A549 (cell line): Measurements from ENCODE around the gene UQCC2.

Experiments used
- EP300 ChIP-seq, 2 experiments: fragments of >200 bp; sonication (Bioruptor Twin); formaldehyde crosslinking; IDR thresholded peaks; 2 replicates in 1 of 2; 3 replicates in 1 of 2; pipeline ENCODE4 v1.6.1; 2016 to 2017
- HDAC2 ChIP-seq: fragments of 200-600 bp; sonication (generic); IDR thresholded peaks from 2 replicates; pipeline ENCODE4 v1.6.1; 2016
- JUN ChIP-seq, 2 experiments: fragments of >200 bp; sonication (Bioruptor Twin); formaldehyde crosslinking; IDR thresholded peaks; 2 replicates in 1 of 2; 3 replicates in 1 of 2; pipeline ENCODE4 v1.6.1; 2016 to 2017
- MAZ ChIP-seq: fragments of 150-350 bp; IDR thresholded peaks from 2 replicates; pipeline ENCODE4 v1.6.1; 2014; ENCODE audit warnings: antibody characterized with exemption, low read depth, low read length, borderline replicate concordance
- NPAS2 ChIP-seq: fragments of 250-450 bp; sonication (Bioruptor Pico); IDR thresholded peaks from 2 replicates; pipeline ENCODE4 v1.8.0; 2022; ENCODE audit warnings: mild to moderate bottlenecking, moderate library complexity, borderline replicate concordance
- POLR2A ChIP-seq: IDR thresholded peaks from 2 replicates; pipeline ENCODE4 v1.6.1; 2012; ENCODE audit warnings: mild to moderate bottlenecking, low read length
- RAD21 ChIP-seq, 2 experiments: fragments of >200 bp in 1 of 2; sonication (Bioruptor Twin) in 1 of 2; formaldehyde crosslinking in 1 of 2; IDR thresholded peaks in 1 of 2; conservative IDR thresholded peaks in 1 of 2; 2 replicates in 1 of 2; 3 replicates in 1 of 2; pipeline ENCODE4 v1.6.1; 2012 to 2018; ENCODE audit warnings: inconsistent platforms in 1 of 2
- TF ChIP-seq, protein P1 (sequence below): fragments of >200 bp; sonication (Bioruptor Twin); formaldehyde crosslinking; IDR thresholded peaks from 3 replicates; pipeline ENCODE4 v1.5.1; 2016
- TF ChIP-seq, protein P2 (sequence below): IDR thresholded peaks from 2 replicates; pipeline ENCODE4 v1.6.1; 2012

DNA sequence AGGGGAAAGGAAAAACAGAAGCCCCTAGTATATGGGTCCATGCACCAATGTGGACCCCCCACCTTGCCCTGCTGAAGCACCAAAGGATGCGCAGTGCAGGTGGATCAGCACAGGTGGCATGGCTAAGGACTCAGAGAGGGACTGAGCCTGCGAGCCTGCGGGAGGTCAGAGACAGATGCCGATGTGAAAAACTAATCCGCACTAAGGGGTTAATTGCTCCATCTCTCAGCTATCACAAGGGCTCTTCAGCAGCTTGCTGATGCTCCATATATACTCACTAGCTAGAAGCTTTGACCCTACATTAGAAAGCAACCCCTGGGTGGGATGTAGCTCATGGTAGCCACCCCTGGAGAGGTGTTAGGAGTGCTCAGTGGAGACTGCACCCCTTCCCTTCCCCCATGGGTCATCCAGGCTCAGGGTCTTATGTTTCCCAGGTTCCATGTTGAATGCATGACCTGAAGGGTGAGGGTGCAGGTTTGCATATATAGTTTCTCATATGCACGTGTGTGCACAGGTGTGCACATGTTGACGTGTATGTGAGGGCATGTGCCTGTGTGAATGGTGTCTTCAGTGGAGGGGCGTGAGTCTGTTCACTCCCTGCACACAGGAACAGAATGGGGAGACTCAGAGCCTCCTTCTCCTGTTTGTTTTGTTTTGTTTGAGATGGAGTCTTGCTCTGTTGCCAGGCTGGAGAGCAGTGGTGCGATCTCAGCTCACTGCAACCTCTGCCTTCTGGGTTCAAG lies 48.6 kb upstream of the UQCC2 start:
- TF ChIP-seq POLR2A, result no peak
- TF ChIP-seq EP300 (IDR thresholded peaks at IDR 0.05), result no peak
- TF ChIP-seq, protein P1, sequence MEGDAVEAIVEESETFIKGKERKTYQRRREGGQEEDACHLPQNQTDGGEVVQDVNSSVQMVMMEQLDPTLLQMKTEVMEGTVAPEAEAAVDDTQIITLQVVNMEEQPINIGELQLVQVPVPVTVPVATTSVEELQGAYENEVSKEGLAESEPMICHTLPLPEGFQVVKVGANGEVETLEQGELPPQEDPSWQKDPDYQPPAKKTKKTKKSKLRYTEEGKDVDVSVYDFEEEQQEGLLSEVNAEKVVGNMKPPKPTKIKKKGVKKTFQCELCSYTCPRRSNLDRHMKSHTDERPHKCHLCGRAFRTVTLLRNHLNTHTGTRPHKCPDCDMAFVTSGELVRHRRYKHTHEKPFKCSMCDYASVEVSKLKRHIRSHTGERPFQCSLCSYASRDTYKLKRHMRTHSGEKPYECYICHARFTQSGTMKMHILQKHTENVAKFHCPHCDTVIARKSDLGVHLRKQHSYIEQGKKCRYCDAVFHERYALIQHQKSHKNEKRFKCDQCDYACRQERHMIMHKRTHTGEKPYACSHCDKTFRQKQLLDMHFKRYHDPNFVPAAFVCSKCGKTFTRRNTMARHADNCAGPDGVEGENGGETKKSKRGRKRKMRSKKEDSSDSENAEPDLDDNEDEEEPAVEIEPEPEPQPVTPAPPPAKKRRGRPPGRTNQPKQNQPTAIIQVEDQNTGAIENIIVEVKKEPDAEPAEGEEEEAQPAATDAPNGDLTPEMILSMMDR, result no peak
- no peak for TF ChIP-seq MAZ
- no peak for TF ChIP-seq HDAC2
- TF ChIP-seq, protein P2, sequence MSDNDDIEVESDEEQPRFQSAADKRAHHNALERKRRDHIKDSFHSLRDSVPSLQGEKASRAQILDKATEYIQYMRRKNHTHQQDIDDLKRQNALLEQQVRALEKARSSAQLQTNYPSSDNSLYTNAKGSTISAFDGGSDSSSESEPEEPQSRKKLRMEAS, result no peak
- TF ChIP-seq JUN (IDR thresholded peaks at IDR 0.05), result no peak
- no peak for TF ChIP-seq RAD21 (conservative IDR thresholded peaks at IDR 0.05 in 1 of 2, IDR thresholded peaks at IDR 0.05 in 1 of 2)
- no peak for TF ChIP-seq NPAS2 (CRISPR knock-in tag)
